HEK293 (cell line): ENCODE data around the gene SLF2.

Experiments used
- CTCF ChIP-seq: fragments of 450-650 bp; formaldehyde crosslinking; IDR thresholded peaks from 2 replicates; pipeline ENCODE4 v1.5.1; 2016; ENCODE audit warnings: missing biosample characterization, missing genetic modification characterization
- SP2 ChIP-seq: fragments of 450-650 bp; formaldehyde crosslinking; IDR thresholded peaks from 2 replicates; pipeline ENCODE4 v1.5.1; 2016; ENCODE audit warnings: missing biosample characterization, missing genetic modification characterization

GRCh38 chr10:100972115-100972903 is 59.5 kb downstream of the SLF2 start:
- TF ChIP-seq CTCF (tag by site-specific recombination) (no peak), SP2 (no peak)
